Lung (tissue), 12 donors: ENCODE results near the gene POU6F2. TPM values are rescaled to one million over a fixed set of nuclear protein-coding genes. Genes with fewer than 3 reads are reported as not detected.

ENCODE experiments used
- ATAC-seq: fragments of 200-7000 bp; cut with Tn5 transposase; one replicate; pipeline ENCODE4 v1.9.1; 2020; ENCODE audit warnings: moderate number of reproducible peaks; ENCODE audit not compliant: insufficient read depth, low FRiP score
- DNase-seq, 3 donors: peaks; one replicate each; pipeline ENCODE4 v3.0.0-alpha.2; 2013 to 2017
- H3K27ac ChIP-seq, 2 donors: one replicate each; pipeline ENCODE4 v1.5.1; 2013; ENCODE audit warnings: mild to moderate bottlenecking in 2 of 2, moderate library complexity in 2 of 2, control low read depth in 1 of 2, inconsistent platforms in 1 of 2, low read depth in 1 of 2, low read length in 1 of 2
- H3K27me3 ChIP-seq, 3 donors: one replicate each; pipeline ENCODE4 v1.5.1; 2013; ENCODE audit warnings: low read length in 2 of 3; ENCODE audit not compliant: control insufficient read depth in 3 of 3, insufficient read depth in 3 of 3
- H3K36me3 ChIP-seq, 4 donors: one replicate each; pipeline ENCODE4 v1.5.1; 2013; ENCODE audit warnings: low read length in 4 of 4, mild to moderate bottlenecking in 1 of 4, moderate library complexity in 1 of 4; ENCODE audit not compliant: control insufficient read depth in 4 of 4, insufficient read depth in 4 of 4
- H3K4me1 ChIP-seq, 5 donors: one replicate each; pipeline ENCODE4 v1.5.1; 2013; ENCODE audit warnings: low read length in 5 of 5, mild to moderate bottlenecking in 2 of 5, moderate library complexity in 1 of 5; ENCODE audit not compliant: control insufficient read depth in 5 of 5, insufficient read depth in 5 of 5
- H3K4me3 ChIP-seq: one replicate; pipeline ENCODE4 v1.5.1; 2013; ENCODE audit warnings: mild to moderate bottlenecking, control low read depth, moderate library complexity
- H3K9ac ChIP-seq, 2 donors: one replicate each; pipeline ENCODE4 v1.5.1; 2013; ENCODE audit warnings: low read length in 2 of 2, control low read depth in 1 of 2; ENCODE audit not compliant: insufficient read depth in 1 of 2
- H3K9me3 ChIP-seq, 4 donors: one replicate each; pipeline ENCODE4 v1.5.1; 2013; ENCODE audit warnings: low read length in 3 of 4, mild to moderate bottlenecking in 1 of 4, moderate library complexity in 1 of 4; ENCODE audit not compliant: control insufficient read depth in 4 of 4, insufficient read depth in 3 of 4
- WGBS, 2 donors: extraction: QIAGEN DNeasy Blood & Tissue Kit; methylation state at CpG; one replicate each; pipeline ENCODE4 v1.1.7; 2013; 5-methylcytosine and 5-hydroxymethylcytosine counted together
- polyA plus RNA-seq, 2 donors: library from polyadenylated mRNA; stranded (reverse); fragments of 200-250 nt; gene quantifications; one replicate each; pipeline ENCODE4 v1.2.1, GENCODE V29; 2013
- total RNA-seq, 2 donors: library from RNA; depleted of rRNA in 1 of 2; stranded (reverse); fragments of >200 nt in 1 of 2; gene quantifications; one replicate each; pipeline ENCODE4 v1.2.1, GENCODE V29; 2014 to 2021
- TF ChIP-seq, protein P1 (sequence below): IDR thresholded peaks from 2 replicates; pipeline ENCODE4 v1.5.1; 2012; ENCODE audit warnings: mild to moderate bottlenecking; ENCODE audit errors: control extremely low read depth, extremely low read depth
- donor health status: control.
- donor health status: control.
- donor health status: Bipolar disorder and iron deficiency.
- donor health status: healthy.
- donor health status: DM: yes; HTN: yes; CAD: no.

Gene POU6F2
- total and polyA plus RNA-seq, 4 donors, result 0.08 to 0.18 TPM; not detected in 2

DNA sequence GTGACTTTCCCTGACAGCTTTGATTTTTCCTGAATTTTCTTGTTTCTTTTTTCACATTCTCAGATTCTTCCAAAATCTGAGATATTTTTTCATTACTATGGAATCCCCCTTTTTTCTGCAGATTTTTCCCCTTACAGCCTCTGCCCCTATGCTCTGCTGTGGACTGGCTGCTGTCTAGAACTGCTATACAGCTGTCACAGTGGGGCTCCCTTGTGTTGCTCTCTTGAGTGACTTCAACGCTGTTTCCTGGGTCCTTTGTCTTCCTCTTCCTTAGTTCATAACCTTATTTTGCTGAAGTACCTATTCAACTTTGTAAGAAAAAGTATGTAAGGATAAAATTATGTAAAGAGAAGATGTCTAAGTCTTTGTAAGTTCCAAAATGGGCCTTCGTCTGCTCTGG, 354.4 kb downstream of the POU6F2 start:
- Histone ChIP-seq H3K4me1 (no peaks in the 10 kb centered on the region), H3K4me3 (no peak overlapping the region), H3K9ac (no peak overlapping the region), H3K9me3 (no peaks in the 10 kb centered on the region), H3K36me3 (no peaks in the 10 kb centered on the region), H3K27ac (no peak overlapping the region), H3K27me3 (no peaks in the 10 kb centered on the region)
- TF ChIP-seq, protein P1, sequence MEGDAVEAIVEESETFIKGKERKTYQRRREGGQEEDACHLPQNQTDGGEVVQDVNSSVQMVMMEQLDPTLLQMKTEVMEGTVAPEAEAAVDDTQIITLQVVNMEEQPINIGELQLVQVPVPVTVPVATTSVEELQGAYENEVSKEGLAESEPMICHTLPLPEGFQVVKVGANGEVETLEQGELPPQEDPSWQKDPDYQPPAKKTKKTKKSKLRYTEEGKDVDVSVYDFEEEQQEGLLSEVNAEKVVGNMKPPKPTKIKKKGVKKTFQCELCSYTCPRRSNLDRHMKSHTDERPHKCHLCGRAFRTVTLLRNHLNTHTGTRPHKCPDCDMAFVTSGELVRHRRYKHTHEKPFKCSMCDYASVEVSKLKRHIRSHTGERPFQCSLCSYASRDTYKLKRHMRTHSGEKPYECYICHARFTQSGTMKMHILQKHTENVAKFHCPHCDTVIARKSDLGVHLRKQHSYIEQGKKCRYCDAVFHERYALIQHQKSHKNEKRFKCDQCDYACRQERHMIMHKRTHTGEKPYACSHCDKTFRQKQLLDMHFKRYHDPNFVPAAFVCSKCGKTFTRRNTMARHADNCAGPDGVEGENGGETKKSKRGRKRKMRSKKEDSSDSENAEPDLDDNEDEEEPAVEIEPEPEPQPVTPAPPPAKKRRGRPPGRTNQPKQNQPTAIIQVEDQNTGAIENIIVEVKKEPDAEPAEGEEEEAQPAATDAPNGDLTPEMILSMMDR, result no peak
- no peak for ATAC-seq
- DNase-seq, result no peak
- 75 to 87% methylated on average over 2 of the region's 2 CpGs for WGBS, 2 donors

DNA sequence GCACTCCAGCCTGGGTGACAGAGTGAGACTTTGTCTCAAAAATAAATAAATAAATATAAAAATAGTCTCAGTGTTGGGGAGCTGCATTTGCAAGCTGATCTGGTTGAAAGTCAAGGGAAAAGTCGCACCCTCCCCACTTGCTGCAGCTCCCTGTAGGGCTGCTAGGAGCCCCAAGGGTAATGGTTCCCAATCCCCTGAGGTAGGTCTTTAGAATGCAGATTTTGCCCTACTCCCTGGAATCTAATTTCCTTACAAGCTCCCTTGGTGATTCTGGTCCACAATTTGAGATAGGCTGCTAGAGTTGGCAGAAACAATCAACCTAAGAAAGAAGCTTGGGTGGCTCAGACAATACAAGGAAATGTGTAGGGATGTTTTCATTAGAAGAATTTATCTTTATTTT, 356.0 kb downstream of the POU6F2 start:
- DNase-seq (no peak), ATAC-seq (no peak)
- WGBS, 2 donors, result 85 to 92% methylated on average over 1 of the region's 1 CpG
- H3K36me3 ChIP-seq, result no peaks in the 10 kb centered on the region
- H3K27me3 ChIP-seq, result no peaks in the 10 kb centered on the region
- no peaks in the 10 kb centered on the region for H3K9me3 ChIP-seq
- H3K4me1 ChIP-seq, result no peaks in the 10 kb centered on the region
- TF ChIP-seq, protein P1, result no peak
- H3K27ac ChIP-seq, result no peak overlapping the region
- no peak overlapping the region for H3K4me3 ChIP-seq
- no peak overlapping the region for H3K9ac ChIP-seq

DNA sequence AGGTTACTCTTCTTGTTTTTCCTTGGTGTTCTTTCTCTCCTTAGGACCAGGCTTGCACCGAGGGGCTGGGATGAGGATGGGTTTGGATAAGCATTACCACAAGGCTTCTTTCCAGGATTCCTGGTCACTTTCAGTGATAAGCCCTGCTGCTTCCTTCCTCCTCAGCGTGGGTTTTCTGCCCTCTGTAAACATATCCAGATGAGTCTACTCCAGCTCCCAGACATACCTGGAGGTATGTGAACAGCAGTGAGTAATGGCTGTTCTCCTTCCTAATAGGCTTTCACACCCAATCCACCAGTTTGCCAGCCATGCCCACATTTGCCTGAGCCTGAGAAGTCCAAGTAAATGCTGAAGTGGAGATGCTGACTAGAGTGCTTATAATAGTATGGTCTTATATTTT, 358.7 kb downstream of the POU6F2 start:
- H3K27ac ChIP-seq, result no peak overlapping the region
- no peak overlapping the region for H3K4me3 ChIP-seq
- DNase-seq (no peak), ATAC-seq (no peak)
- TF ChIP-seq, protein P1, result no peak
- no peak overlapping the region for H3K9ac ChIP-seq
- no peaks in the 10 kb centered on the region for H3K9me3 ChIP-seq
- no peaks in the 10 kb centered on the region for H3K36me3 ChIP-seq
- 47 to 71% methylated on average over 2 of the region's 2 CpGs for WGBS, 2 donors
- H3K4me1 ChIP-seq, result no peaks in the 10 kb centered on the region
- H3K27me3 ChIP-seq, result no peaks in the 10 kb centered on the region

DNA sequence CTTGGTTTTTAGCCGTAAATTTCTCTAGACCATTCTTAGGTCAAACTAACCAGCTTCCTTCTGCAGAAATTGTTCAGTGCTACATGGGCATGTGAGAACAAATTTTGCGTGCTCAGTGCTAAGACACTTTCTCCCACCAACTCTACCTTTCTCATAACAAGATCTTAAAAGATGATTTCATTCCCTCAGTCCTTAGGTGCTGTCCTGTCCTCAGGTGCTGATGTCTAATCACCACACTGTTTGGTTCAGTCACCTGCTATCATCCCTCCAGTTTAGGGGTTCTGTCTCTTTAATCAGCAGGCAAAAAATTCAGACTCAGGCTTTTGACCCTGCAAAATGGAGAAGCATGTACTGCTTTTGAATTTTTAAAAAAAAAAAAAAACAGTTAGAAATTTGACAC, 361.0 kb downstream of the POU6F2 start:
- H3K4me3 ChIP-seq, result no peak overlapping the region
- H3K27ac ChIP-seq, result no peak overlapping the region
- H3K9me3 ChIP-seq, result no peaks in the 10 kb centered on the region
- no peak overlapping the region for H3K9ac ChIP-seq
- DNase-seq (no peak), ATAC-seq (no peak)
- WGBS, 2 donors, result 92 to 93% methylated on average over 2 of the region's 2 CpGs
- no peaks in the 10 kb centered on the region for H3K4me1 ChIP-seq
- H3K36me3 ChIP-seq, result no peaks in the 10 kb centered on the region
- TF ChIP-seq, protein P1, result no peak
- H3K27me3 ChIP-seq, result no peaks in the 10 kb centered on the region
